Ammon's horn (tissue), 1 donor: Measurements from ENCODE around the gene CLEC16A.

Experiments
- DNase-seq: peaks from one replicate; pipeline ENCODE4 v3.0.0-alpha.2; 2016; ENCODE audit warnings: low spot score

CLEC16A gene

DNA sequence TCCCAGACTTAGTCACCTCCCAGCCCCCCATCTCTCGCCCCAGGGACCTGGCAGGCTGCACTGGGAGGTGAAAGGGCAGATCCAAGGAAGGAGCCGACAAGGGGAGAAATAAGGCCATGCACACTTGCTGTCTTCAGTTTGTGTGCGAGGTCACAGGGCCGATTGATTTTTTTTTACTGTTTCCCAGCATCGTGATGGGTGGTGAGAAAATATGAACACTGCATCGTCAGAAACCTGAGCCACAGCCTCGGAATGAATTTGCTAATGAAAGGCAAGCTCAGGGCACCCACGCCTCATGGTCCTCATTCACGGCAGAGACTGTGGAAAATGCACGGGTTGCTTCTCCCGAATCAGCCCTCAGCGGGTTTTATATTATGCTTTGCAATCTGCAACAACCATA is 213.7 kb downstream of the CLEC16A start:
- DNase-seq: no peak

DNA sequence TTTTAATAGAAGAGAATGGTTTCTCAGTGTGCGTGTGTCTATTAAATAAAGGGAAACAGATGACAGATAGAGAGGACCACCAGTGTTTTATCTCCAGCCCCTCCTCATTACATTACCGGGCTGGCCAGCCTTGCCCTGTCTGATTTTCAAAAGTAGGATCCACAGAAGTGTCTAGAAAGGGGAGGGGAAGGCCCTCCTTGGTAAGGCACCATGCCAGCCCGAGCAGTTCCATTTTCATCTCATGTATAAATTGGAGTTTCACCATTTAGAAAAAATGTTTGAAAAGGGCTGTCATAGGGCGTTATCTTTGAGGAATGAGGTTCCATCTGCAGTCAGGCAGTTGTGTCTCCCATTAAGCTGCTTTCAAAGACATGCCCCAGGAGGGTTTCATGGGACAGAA is 214.9 kb downstream of the CLEC16A start:
- DNase-seq: no peak

DNA sequence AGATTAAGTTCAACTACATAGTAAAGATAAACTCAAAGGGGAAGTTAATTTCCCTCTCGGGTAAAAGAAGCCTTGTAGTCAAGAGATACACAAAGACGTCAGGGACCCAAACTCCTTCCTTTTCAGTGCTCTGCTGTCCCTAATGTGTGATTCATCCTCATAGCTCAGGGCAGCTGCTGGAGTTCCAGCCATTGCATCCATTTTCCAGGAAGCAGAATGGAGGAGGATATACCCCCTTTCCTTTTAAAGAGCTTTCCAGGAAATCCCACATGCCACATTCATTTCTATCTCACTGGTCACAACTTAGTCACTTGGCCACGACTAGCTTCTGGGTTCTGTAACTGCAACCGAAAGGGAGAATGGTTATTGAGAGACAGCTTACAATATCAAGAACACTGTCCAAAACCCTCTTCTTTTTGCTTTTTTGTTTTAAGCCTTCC is 216.3 kb downstream of the CLEC16A start:
- DNase-seq: no peak

DNA sequence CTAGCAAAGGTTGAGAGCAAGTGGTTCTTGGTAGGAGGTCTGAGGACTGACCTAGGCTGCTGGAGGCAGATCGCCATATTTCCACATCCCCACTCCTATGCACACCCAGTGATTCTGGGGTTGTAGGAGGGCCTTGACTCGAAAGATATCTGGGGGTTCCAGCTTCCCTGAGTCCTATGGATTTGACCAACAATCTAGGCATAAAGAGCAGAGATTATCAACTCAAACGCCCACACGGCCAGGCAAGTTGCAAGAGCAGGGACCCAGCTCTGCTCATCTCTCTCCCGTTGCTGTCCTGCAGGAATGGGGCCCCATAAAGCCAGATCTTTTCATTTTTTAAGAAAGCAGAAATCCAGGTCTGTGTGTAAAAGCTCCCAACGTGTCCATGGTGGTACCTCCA is 217.1 kb downstream of the CLEC16A start:
- DNase-seq: no peak

DNA sequence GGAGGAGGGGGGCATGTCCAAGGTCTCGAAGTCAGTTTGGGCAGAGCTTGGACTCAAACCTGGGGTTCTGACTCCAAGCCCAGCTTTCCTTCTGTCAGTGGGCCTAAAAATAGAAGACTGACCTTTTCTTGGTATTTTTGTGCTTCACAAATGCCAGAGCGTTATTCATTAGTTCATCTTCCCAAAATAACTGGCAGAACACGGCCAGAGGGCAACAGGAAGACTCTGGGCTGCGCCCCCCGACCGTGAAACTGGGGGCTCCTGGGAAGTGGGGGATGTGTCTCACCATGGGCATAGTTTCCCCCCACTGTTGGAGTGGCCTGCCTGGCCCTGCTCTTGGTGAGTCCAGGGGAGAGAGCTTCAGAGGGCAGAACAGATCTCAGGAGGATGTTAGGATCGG is 217.6 kb downstream of the CLEC16A start:
- no peak for DNase-seq

DNA sequence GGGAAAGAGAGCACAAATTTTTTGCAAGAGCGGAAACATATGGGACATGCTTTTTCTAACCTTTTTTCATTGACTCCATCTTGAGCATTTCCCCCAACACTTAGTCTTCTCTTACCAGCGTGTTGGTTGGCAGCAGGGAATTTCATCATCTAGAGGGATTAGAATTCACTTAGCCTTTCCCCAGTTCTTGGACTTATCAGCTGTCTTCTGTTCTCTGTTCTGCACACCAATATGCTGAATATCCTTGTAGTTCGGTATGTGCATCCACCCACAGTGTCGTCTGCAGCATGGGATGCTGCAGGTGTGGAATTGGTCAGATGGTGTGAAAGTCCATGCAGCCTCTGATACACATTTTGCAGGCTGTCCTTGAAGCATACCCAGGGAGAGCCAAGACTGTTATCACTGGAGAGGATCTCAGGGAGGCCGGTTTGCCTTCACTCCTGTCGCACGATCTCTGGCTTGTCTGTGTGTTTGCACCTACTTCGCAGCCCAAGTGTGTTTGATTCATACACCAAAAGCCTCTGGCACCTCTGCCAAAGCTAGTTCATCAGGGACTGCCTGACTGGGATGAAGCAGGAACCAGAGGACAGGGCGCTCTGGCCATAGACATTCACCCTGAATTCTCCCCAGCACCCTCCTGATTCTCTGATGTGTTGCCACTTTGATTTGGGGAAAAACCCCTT is 218.4 kb downstream of the CLEC16A start:
- DNase-seq: no peak

DNA sequence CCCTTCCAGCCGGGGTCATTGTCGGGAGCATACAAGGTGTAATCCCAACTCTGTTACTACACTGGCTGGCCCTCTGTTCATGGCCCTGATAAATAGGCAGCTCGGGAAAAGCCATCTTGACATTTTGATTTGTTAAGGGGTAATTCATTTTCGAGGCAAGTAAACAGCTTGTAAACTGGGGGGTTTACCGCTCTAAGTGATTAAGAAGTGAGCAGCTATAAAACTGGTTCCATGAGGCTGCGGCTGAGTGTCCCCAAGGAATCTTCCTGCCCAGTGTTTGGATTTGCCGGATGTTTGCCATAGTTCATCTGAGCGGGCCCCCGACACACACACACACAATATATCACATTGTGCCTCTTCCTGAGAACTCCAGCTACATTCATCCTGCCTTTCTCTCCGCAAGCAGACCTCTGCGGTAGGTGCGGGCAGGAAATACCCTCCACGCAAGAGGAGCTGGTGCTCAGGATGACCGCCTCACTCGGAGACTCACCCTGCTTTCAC is 219.4 kb downstream of the CLEC16A start:
- no peak for DNase-seq

DNA sequence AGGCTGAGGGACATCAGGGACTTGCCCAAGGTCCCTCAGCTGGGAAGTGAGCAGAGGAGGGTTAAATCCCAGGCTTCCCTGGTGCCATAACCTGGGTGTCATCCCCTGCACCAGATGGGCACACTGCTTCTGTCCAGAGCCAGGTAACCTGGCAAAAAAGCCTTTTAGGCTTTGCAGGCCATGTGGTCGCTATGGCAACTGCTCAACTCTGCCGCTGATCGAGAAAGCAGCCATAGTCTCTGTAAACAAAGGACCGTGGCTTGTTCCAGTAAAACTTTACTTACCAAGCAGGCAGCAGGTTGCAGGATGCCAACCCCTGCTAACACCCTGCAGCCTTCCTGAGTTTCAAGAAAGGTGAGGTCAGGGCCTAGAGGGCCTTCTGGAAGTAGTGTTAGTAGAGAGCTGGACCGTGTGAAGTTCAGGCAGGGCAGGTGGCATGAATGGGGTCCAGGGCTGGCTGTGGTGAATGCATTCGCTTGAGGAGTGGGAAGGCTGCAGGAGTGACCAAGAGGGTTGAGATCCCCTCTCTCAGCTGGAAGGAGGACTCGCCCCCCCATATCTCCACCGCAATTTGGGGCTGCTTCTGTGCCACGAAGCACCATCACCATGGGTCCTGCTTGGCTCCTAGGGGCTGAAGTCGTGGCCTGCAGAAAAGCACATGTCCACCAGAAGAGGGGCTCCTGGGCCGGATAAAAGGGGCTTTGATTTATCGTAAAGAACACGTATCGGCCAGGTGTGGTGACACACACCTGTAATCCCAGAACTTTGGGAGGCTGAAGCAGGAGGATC is 220.3 kb downstream of the CLEC16A start:
- no peak for DNase-seq

DNA sequence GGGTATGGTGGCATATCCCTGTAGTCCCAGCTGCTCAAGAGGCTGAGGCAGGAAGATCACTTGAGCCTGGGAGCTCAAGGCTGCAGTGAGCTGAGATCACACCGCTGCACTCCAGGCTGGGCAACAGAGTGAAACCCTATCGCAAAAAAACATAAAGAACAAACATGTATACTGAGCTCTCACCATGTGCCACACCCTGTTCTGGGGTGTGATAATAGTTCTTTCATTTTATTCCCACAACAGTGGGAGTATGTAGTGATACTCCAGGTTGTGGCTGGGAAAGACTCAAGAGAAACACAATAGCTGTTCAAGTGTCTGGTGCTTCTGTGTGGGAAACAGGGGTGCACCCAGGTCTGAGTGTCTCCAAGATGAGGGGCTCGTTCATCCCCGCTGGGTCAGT is 221.0 kb downstream of the CLEC16A start:
- DNase-seq: no peak

DNA sequence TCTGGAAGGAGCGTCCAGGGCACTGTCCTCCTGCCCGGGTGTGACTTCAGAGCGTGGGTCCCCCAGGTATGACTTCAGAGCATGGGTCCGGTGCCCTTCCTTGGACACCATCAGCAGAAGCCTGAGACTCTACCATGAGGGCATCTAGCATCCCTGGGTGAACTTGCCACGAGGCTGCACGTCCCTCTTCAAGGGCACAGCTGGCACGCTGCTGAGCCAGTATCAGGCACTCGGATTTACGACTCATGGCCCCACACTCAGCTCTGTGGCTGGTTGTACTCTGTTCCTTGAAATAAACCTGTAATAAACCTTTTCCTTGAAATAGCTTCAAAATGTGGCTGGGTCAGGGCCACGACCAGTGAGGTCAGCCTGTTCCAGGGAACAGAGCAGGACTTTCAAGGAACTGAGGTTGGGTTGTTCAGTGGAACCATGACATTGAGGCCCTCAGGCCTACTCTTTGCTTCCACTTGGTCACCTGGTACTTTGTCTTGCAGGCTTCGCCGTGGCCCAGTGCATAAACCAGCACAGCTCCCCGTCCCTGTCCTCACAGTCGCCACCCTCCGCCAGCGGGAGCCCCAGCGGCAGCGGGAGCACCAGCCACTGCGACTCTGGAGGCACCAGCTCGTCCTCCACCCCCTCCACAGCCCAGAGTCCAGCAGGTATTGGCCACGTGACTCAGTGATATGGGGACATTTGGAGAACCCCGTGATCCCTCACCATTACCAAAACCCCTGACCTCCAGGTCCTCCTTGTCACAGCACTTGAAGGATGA is 221.7 kb downstream of the CLEC16A start:
- DNase-seq: no peak

DNA sequence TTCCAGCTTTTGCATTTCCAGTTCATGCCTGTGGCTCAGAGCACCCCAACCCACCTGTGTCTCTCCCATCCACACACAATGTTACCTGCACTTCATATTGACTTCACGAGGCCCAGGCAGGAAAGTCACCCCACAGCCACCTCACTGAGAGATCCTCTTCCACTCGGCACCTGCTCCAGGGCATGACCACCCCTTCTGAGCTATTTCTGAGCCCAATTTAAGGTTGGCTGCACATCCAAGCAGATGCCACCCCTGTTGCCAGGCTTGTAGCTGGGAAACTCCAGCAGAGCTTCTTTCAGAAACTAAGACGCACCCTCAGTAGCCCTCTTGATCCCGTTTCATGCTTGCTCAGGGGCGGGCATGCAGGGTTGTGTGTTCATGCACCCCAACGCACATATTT is 223.2 kb downstream of the CLEC16A start:
- DNase-seq: no peak

DNA sequence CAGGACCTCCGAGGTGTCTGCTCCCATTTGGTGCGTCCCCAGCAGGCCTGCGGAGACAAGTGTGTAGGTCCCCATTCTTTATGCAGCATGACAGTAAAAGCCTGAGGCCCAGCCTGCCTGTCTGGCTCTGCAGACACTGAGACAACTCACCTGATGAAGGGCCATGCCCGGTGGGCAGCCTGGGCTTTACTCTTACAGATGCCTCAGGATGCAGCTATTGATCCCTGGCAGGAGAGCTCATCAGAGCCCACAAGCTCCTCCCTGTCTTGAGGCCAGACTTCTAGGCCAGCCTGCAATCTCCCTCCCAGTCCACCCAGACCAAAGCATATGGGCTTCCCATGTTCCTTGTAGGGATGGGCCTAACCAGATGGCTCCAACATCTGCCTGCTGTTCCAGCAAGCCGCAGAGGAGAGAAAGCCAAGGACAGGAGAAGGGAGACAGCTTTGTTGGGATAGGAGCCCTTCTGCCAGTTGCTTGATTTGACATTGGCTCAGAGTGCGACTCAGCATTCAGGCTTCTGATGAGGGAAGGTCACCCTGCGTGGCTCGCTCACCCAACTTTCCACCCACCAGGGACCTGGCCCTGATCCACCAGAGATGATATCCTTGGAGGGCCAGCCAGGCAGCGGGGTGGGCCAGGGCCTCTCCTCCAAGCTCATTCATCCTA is 224.2 kb downstream of the CLEC16A start:
- no peak for DNase-seq

DNA sequence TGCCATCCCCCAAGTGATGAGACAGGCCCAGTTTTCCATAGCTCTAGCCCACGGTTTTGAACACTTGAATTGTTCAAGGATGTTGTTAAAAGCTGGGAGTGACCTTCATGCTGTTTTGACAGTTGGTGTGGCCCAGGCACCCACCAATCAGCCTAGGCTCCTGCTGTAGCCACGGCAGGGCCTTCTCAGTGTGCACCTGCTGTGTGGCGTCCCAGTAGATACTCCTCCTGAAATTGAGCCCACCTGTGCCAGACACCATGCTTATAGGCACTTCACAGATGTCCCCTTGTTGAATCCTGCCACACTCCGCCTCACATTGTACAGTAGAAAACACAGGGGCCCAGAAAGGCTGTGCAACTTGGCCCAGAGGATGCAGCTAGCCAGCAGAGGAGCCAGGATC is 225.3 kb downstream of the CLEC16A start:
- DNase-seq: no peak

DNA sequence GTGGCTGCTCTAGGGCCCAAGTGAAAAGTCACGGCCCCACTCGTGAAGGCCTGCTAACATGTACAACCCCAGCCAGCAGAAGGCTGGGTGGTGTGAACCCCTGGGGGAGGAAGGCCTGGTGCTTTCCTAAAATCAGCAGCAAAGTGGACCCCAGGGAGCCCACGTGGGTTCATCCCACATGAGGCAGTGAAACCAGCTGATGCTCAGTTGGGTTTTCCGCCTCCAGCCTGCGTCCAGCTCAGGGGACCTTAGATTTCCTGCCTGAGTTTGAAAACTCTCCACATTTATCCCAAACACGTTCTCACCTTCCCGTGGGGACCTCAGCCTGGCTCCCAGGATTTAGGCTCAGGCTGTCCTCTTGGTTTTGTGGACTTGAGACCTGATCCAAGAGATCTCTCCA is 225.8 kb downstream of the CLEC16A start:
- DNase-seq: no peak

DNA sequence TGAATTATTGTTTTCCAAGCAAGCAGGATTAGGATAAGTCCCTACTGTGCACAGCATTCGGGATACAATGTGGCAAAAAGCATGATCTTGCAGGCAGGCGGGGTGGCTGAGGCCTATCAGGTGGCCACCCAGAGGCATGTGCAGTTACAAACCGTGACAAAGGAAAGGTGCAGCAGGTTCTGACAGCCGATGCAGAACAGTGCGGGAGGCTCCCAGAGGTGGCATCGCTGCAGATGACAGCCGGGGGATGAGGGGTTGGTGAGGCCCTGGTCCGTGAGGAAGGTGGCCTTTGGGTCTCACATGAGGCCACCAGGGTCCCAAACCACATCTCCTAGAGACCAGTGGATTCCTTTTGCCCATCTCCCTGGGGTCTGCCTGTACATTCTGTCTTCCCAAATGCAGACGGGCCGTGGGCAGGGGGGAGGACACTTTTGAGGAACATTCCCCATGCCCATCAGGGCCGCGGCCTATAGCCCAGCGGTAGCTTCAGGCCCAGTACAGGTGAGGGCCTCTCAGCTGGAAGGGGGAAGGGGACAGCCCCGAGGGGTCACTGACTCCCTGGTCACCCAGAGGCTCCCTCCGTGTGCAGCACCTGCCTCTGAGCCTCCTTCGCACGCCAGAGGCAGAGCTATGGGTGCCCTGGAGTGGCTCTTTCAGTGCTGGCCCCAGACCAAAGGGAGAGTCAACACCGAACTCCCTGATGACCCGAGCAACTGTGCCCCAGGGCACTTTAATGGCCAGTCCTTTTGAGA is 226.5 kb downstream of the CLEC16A start:
- no peak for DNase-seq

DNA sequence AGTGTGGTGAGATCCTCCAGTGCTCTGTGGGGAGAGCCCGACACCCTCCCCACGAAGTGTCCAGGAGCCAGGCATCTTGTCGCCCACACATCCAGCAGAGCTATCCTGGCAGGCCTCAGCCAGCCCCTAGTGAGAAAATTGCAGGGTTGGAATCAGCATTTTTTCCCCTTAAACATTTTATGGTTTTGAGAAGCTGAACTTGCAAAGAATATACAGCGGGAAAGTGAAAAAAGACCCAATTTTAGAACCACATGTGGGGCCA is 227.0 kb downstream of the CLEC16A start:
- no peak for DNase-seq

DNA sequence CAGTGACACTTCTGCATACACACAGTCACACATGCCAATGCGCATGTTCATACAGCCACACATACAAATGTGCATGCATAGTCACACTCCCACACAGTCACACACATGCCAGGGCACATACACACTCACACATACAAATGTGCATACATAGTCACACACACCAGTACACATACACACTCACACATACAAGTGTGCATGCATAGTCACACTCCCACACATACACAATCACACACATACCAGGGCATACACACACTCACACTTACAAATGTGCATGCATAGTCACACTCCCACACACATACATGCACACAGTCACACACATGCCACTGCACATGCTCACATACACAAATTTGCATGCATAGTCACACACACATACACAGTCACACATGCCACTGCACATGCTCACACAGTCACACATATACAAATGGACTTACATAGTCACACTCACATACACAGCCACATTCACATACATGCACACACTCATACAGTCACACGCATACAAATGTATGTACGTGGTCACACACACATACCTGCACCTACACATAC is 227.5 kb downstream of the CLEC16A start:
- no peak for DNase-seq

DNA sequence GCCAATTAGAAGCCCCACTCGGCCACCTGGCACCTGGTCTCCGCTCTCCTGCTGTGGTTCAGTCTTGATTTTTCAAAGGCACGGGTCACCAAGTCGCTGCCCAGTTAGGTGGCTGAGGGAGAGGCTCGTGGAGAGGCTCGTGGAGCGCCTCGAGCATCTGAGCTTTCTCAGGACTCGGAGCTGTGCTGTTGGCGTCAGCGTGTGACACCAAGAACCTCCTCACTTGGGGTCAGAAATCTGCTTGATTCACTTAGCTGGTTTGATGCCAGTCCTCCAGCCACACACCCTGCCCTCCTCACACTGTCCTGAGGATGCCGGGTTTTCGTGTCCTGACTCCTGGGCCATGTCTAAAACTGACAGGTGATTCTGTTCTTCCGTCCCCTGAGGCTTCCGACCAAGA is 229.1 kb downstream of the CLEC16A start:
- no peak for DNase-seq

DNA sequence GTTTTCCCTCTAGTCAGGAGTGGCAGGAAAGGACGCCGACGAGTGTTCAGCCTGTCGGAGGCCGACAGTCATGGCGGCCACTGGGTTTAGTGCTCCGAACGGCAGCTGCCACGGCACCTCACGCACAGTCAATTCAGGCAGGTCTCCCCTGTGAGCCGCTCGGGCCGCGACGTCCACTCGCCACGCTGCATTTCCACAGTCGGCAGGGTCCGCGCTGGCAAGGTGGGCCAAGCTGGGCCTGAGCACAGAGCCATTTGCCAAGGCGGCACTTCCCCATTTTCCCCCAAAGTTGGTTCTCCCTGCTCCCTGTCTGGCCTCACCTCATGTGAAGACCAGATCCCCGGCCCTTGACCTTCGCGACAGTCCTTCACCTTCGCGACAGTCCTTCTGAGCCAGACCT is 229.8 kb downstream of the CLEC16A start:
- DNase-seq: no peak

DNA sequence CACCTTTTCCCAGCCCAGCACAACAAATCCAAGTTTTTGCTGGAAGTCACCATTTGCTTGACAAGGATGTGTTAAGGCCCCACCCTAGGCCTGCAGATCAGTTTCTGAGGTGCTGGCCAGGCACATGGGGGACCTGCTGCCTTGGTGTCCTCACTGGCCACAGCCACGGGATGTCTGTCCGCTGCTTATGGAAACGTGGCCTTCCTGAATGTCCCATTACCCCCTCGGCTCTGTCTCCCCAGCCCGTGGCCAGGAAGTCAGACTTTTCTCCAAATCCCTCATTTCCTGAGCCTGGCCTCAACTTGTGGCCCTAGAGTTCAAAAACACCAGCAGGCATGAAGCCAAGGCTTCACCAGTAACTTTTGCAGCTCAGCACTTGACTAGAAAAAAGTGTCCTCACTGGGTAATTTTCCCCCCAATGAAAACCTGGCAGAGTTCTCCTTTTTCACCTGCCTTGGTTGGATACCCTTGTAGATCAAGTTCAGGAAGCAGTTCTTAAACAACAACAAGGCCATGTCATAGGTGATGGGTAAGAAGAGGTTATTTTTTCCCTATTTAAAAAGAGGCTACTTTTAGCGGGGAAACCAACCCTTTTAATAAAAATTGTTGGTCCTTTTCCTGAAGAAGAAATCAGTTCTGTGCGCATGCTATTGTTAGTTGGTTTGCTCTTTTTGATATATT is 230.9 kb downstream of the CLEC16A start:
- no peak for DNase-seq

DNA sequence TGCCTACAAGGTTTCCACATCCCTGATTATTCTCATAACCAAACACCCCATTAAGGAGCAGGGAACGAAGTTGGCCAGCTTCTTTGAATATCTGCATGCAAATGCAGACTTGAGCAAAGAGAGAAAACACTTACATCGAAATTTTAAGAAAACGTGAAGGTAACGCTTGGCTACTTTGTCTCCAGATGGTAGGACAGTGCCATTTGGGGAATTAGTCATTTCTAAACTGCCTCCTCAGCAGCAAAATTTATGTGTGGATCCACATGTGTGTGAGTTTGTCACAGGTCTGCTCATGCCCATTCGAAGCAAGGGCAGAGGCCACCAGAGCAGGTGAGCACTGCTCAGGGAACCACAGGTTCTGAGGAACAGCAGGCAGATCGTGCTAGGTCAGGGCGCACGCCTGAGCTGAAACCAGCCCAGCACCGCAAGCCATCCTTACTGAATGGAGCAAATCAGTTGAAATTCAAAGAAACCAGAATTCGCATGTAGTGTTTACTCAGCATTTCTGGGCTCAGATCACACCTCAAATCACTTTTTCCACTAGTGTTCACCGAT is 231.5 kb downstream of the CLEC16A start:
- no peak for DNase-seq
